ENCODE results near the gene NINJ1.

The NINJ1 gene

DNA sequence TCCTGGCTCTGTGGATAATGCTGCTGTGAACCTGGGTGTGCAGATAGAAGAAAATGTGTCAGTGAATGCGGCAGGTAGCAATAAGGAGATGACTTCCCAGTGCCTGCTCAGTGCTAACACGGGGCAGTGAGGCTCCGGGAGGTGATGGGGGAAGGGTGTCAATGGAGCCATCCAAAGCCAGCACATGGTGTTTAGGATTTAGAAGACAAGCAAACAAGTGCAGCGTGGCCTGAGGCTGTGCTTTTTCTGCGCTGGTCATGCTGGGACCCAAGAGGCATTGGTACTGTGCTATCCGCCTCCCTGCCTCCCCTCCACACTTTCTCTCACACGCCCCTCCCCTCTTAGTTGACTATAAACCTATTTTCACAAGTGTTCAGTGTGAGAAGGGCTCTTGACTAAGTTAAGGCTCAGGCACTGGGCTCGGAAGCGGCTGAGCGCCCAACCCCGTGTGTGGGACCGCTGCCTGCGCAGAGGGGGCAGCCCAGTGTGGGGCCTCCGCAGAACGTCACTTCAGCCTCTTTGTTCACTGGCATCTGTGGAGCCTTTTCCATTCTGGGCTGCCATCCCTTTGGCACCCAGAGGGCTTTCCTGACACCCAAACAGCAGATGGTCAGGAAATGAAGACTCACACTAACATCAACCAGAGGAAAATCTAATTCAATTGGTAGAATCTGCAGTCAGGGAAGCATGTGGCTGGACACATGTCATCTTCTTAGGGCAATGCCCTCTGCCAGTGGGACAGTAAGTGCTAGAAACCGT is 21.8 kb upstream of the NINJ1 start:
- Histone ChIP-seq H3K79me2 (ENCODE audit: insufficient read depth, low read length) (no peaks in the 10 kb centered on the region), H3K27me3 (ENCODE audit: low read length) (no peaks in the 10 kb centered on the region), H4K20me1 (ENCODE audit: low read depth, low read length) (no peaks in the 10 kb centered on the region), H3K9me3 (ENCODE audit: insufficient read depth, low read length) (no peaks in the 10 kb centered on the region), H3K9me2 (replicated peaks; ENCODE audit: insufficient read depth, low read length) (no peaks in the 10 kb centered on the region), H3K4me2 (ENCODE audit: low read depth, low read length, poor library complexity, severe bottlenecking) (no peak overlapping the region), H2AFZ (ENCODE audit: low read depth, low read length, severe bottlenecking) (no peak overlapping the region), H3K27ac (ENCODE audit: low read depth, low read length) (no peak overlapping the region), H3F3A (ENCODE audit: insufficient read depth) (no peaks in the 10 kb centered on the region), H3K9ac (ENCODE audit: low read length) (no peak overlapping the region), H3K4me3 (ENCODE audit: insufficient read depth, low read length, poor library complexity, severe bottlenecking) (no peak overlapping the region), H3K36me3 (ENCODE audit: low read length) (no peaks in the 10 kb centered on the region)
- TF ChIP-seq, protein P1, sequence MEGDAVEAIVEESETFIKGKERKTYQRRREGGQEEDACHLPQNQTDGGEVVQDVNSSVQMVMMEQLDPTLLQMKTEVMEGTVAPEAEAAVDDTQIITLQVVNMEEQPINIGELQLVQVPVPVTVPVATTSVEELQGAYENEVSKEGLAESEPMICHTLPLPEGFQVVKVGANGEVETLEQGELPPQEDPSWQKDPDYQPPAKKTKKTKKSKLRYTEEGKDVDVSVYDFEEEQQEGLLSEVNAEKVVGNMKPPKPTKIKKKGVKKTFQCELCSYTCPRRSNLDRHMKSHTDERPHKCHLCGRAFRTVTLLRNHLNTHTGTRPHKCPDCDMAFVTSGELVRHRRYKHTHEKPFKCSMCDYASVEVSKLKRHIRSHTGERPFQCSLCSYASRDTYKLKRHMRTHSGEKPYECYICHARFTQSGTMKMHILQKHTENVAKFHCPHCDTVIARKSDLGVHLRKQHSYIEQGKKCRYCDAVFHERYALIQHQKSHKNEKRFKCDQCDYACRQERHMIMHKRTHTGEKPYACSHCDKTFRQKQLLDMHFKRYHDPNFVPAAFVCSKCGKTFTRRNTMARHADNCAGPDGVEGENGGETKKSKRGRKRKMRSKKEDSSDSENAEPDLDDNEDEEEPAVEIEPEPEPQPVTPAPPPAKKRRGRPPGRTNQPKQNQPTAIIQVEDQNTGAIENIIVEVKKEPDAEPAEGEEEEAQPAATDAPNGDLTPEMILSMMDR (IDR thresholded peaks at IDR 0.05; ENCODE audit: insufficient read depth, low read length, poor library complexity, severe bottlenecking), result no peak
- TF ChIP-seq EZH2phosphoT487 (conservative IDR thresholded peaks at IDR 0.05; ENCODE audit: low read length), result no peak

DNA sequence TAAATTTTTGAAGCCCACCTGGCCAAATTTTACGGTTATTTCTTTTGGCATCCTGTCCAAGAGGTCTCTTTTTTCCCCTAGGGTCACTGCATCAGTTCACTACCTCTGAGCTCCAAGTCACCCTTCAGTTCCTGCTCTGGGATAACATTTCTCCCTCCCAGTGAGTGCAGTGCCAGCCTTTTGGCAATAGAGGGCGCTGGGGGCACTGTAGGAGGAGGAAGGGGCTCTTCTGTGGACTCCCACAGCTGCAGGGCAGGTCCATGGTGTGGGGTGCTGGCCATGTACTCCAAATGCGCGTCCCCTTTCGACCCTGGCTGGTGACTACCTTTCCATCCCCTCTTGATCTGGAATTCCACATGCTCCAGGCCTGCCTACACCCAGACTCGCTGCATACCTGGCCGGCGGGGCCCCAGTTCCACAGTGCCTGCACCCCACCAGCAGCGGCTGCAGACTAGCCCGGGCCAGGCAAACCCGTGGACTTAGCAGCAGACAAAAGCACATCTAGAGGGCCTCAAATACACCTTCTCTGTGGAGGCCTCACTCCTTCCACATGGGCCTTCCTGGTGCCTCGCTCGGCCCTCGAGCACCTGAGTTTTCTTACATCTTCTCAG is 20.3 kb upstream of the NINJ1 start:
- TF ChIP-seq, protein P1 (IDR thresholded peaks at IDR 0.05; ENCODE audit: insufficient read depth, low read length, poor library complexity, severe bottlenecking), result peak; percentile 78
- no peak for TF ChIP-seq EZH2phosphoT487 (conservative IDR thresholded peaks at IDR 0.05; ENCODE audit: low read length)
- no peak overlapping the region for H3K9ac ChIP-seq (ENCODE audit: low read length)
- H3K4me3 ChIP-seq (ENCODE audit: insufficient read depth, low read length, poor library complexity, severe bottlenecking), result no peak overlapping the region

DNA sequence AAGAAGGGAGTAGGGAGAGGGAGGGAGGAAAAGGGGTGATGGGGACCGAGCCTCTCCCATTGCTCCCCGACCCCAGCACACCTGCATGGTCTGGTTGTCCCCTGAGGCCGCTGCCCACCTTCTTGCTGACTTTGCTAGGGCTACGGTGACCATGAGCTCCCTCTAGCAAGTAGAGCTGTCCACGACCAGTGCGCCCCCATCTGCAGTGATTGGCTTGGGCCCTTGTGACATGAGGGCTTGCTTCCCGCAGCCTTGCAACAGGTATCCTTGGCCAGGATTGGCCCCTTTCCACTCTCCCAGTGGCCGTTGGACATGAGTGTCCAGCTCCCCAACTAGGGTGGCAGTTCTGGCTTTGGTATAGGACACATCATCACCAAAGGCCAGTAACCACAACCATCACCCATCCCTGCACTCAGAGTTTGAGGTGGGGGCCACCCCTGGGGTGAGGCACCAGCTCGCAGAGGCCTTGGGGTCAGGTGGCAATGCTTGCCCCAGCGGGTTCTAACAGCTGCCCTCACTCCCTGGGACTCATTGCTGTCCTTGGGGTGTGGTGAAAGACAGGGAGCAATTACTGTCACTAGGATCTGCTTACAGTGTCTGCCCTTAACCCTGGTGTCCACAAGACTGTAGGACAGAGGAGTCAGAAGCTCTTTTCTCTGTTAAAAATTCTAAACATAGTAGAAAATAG is 17.2 kb upstream of the NINJ1 start:
- Histone ChIP-seq H3K9ac (ENCODE audit: low read length) (no peak overlapping the region), H4K20me1 (ENCODE audit: low read depth, low read length) (no peaks in the 10 kb centered on the region), H3K27me3 (ENCODE audit: low read length) (no peaks in the 10 kb centered on the region), H3K9me2 (replicated peaks; ENCODE audit: insufficient read depth, low read length) (no peaks in the 10 kb centered on the region), H3F3A (ENCODE audit: insufficient read depth) (no peaks in the 10 kb centered on the region), H3K79me2 (ENCODE audit: insufficient read depth, low read length) (no peaks in the 10 kb centered on the region), H3K27ac (ENCODE audit: low read depth, low read length) (no peak overlapping the region), H2AFZ (ENCODE audit: low read depth, low read length, severe bottlenecking) (no peak overlapping the region), H3K4me3 (ENCODE audit: insufficient read depth, low read length, poor library complexity, severe bottlenecking) (no peak overlapping the region), H3K9me3 (ENCODE audit: insufficient read depth, low read length) (no peaks in the 10 kb centered on the region), H3K4me2 (ENCODE audit: low read depth, low read length, poor library complexity, severe bottlenecking) (no peak overlapping the region), H3K36me3 (ENCODE audit: low read length) (no peaks in the 10 kb centered on the region)
- TF ChIP-seq, protein P1 (IDR thresholded peaks at IDR 0.05; ENCODE audit: insufficient read depth, low read length, poor library complexity, severe bottlenecking), result no peak
- no peak for TF ChIP-seq EZH2phosphoT487 (conservative IDR thresholded peaks at IDR 0.05; ENCODE audit: low read length)

More for the DNA sequence above, 20.3 kb upstream of the NINJ1 start:
- Histone ChIP-seq H3K9me3 (ENCODE audit: insufficient read depth, low read length) (no peaks in the 10 kb centered on the region), H3K9me2 (replicated peaks; ENCODE audit: insufficient read depth, low read length) (no peaks in the 10 kb centered on the region), H4K20me1 (ENCODE audit: low read depth, low read length) (no peaks in the 10 kb centered on the region), H3K4me2 (ENCODE audit: low read depth, low read length, poor library complexity, severe bottlenecking) (no peak overlapping the region), H3K79me2 (ENCODE audit: insufficient read depth, low read length) (no peaks in the 10 kb centered on the region), H3K36me3 (ENCODE audit: low read length) (no peaks in the 10 kb centered on the region), H2AFZ (ENCODE audit: low read depth, low read length, severe bottlenecking) (no peak overlapping the region), H3K27me3 (ENCODE audit: low read length) (no peaks in the 10 kb centered on the region), H3K27ac (ENCODE audit: low read depth, low read length) (no peak overlapping the region), H3F3A (ENCODE audit: insufficient read depth) (no peaks in the 10 kb centered on the region)

Data from SU-DHL-6 (cell line).